HG03135 (cell line): Measurements from ENCODE around the gene ABHD17A.
A peak's percentile ranks its signal among the peaks of the same experiment; 100 is the strongest.

Experiments
- ATAC-seq: cut with Tn5 transposase; IDR thresholded peaks from one replicate; pipeline ENCODE4 v1.9.1; 2021; ENCODE audit warnings: mild to moderate bottlenecking, moderate library complexity; ENCODE audit not compliant: unreplicated experiment

The ABHD17A gene

DNA sequence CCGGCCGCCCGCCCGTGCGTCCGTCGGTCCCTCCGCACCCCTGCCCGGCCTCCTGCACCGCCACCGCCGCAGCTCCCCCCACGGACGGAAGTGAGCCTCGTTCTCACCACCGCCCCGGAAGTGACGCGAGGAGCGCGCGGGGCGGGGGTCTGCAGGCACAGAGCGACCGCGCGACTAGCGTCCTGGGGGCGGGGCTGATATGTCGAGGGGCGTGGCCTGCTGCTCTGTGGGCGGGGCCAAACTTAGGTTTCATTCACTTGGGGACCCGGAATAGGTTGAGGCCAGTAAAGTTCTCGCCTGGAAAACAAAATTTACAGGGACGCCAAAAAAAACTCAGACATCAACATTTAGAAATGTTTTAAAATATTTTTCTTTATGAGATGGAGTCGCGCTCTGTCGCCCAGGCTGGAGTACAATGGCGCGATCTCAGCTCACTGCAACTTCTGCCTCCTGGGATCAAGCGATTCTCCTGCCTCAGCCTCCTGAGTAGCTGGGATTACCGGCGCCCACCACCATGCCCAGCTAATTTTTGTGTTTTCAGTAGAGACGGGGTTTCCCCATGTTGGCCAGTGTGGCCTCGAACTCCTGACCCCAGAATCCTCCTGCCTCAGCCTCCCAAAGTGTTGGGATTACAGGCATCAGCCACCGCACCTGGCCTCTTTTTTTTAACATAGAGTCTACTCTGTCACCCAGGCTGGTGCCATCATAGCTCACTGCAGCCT is at the start of gene ABHD17A:
Gene ABHD17A (minus strand): TSS at position 99 of the 722 bp plus-strand sequence. CDS start 3,930 bp downstream, outside the sequence.
- ATAC-seq = peak; percentile 68

DNA sequence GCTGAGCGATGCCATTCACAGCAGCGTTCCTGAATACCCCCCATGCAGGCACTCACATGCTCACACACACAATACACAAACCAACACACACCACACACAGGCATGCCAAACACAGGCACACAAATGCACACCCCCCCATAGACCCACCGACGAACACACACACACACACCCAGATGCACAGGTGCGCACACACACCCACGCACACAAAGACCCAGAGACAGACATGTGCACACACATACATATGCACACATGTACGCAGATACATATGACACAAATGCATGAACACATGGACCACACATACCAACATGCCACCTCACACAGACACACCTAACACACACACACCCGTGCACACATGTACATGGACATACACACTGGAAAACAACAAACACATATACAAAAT is 48.6 kb upstream of the ABHD17A start:
- no peak for ATAC-seq

DNA sequence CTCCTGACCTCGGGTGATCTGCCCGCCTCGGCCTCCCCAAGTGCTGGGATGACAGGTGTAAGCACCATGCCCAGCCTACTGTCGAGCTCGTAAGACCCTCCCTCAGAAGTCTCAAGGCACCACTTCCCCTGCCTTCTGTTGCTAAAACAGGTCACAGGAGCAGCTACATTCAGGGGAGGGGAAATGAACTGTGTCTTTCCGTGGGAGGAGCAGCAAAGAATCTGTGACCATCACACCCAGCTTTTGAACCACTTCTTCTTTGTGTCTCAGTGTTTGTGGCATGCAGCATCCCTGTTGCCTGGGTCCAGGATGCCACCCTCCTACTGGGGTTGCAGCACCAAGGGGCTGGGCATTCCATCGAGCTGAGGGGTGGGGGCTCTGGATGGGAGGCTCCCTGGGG is 47.9 kb upstream of the ABHD17A start:
- ATAC-seq = no peak

DNA sequence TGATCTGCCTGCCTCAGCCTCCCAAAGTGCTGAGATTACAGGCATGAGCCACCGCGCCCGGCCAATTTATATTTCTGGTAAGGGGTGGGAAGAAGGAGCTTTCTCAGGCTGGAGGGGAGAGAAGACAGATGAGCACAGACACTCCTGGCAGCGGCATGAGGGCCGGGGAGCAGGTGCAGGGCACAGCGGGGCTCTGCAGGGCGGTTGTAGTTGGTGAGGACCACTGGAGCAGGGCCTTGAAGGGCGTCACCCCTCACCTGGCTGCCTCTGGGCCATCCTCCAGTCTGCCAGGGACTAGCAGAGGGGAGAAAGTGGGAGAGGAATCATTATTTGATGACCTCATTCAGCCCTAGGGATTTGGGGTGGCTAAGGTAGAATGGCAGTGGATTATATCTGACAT is 47.1 kb upstream of the ABHD17A start:
- no peak for ATAC-seq

DNA sequence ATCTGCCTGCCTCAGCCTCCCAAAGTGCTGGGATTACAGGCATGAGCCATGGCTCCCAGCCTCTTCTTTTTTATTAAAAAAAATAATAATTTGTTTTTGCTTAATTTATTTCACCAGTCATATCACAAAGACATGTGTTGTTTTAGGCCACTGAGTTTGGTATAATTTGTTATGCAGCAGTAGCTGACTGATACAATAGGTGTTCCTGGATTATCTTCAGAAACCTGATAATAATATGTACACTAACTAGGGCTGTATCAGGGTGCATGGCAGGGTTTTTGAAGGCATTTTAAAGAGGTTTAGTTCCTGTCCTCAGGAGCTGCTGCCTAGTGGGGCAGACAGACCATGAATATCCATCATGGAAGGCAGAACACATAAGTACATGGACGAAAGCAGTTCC is 46.1 kb upstream of the ABHD17A start:
- ATAC-seq = no peak

DNA sequence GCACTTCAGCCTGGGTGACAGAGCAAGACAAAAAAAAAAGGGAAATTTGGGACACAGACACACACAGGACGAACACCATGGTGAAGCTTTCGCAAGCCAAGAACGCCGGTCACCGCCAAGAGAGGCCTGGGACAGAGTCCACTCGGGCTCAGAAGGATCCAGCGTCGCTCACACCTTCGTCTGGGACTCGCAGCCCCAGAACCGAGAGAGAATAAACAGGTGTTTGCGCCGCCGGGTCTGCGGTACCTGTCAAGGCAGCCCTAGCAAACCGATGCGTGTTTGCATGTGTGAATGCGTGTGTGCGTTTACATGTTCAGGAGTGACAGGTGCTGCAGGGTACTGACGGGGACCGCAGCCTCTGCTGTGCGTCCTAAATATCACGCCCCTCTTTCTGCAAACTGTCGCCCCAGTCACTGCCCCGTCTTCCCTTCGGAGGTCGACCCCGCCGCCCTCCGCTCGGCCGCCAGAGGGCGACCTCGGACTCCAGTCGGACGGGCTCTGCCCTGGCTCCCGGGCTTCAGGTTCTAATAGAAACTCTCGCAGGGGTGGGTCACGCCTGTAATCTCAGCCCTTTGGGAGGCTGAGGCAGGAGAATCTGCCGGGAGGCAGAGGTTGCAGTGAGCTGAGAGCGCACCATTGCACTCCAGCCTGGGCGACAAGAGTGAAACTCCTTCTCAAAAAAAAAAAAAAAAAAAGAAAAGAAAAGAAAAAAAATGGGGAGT is 43.9 kb upstream of the ABHD17A start:
- ATAC-seq = peak; percentile 84

DNA sequence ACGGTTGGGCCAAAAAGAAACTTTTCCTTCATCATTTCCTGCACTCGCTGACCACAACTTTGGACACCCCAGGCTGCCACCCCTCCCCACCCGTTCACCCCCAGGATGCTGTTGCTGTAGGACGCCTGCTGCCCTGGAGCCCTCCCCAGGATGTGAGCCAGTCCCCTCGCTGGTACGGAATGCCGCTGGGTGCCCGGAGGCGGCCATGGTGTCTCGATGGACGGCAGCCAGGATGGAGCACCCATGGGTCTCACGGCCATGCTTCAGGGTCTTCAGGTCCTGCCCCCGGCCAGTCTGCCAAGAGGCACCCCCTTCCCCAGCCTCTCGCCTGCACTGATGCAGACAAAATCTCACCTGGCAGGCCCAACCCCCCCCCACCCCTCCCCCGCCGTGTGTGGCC is 40.2 kb upstream of the ABHD17A start:
- no peak for ATAC-seq

DNA sequence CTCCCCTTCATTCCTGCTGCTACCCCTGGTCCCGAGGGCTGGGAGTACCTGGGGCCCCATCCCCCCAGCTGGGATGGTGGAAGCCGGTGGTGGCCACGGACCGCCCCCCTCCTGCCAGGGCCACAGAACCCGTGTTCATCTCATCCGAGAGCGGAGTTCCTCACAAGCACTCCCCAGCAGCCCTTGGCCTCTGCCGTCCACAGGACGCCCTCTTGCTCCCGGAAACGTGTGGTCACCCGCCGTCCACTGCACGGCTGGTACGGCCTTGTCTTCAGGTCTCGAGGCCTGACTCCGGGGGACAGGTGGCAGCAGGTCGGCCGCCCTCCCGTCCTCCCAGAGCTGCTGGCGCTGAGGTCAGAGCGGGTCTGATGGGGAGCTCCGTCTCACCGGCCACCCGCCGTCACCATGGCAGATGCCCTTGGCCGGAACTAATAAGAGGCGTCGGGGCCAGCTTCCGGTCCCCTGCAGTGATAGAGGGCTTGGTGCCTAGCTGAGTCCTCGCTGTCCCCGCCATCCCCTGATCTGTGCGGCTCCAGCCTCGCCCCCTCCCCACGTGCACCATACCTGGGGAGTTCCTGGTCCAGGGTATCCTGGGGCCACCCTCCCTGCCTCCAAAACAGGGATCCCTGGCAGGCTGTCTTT is 39.1 kb upstream of the ABHD17A start:
- ATAC-seq = no peak

DNA sequence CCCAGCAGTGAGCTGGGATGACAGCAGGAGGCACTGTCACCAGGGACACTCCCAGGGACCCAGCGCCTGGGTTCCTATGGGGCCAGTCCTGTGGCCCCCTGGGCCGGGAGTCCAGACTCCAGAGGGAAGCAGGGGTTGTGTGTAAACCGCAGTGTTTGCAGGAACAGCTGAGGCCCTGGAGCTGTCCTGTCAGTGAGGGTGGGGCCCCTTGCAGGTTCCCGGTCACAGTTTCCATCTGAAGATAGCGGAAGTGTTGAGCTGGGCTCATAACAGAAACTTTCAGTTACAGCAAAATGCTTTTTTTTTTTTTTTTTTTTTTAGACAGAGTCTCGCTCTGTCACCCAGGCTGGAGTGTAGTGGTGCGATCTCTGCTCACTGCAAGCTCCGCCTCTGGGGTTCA is 38.0 kb upstream of the ABHD17A start:
- no peak for ATAC-seq

DNA sequence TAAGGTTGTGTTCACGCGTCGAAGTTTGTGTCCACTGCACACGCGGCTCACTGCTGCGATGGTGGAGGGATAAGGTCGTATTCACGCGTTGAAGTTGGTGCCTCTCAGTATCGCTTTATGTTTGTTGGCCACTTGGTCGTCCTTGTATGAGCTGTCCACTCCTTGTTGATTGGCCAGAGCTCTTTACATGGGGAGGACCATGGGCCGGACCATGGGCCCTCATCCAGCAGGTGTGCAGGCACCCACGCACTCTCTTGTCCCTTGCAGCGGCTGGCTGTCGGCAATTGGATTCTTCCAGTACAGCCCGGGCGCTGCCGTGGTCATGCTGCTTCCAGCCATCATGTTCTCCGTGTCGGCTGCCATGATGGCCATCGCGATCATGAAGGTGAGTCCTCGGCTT is 37.5 kb upstream of the ABHD17A start:
- no peak for ATAC-seq

DNA sequence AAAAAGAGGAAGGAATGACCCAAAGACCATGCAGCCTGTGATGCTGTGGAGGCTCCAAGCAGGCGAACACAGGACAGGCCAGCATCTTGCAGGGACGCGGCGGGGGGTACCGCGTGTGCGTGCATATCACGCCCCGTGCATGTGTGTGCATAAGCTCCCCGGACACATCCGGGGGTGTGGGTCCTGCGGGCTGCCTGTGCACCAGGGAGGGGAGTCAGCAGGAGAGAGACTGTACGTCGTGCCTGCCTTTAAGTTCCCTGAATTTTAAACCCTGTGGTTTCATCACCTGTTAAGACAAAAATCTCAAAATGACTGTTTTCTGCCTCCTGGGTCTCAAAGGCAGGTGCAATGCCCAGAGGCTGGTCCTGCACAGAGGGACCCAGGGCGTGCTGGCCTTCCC is 36.5 kb upstream of the ABHD17A start:
- ATAC-seq = no peak

DNA sequence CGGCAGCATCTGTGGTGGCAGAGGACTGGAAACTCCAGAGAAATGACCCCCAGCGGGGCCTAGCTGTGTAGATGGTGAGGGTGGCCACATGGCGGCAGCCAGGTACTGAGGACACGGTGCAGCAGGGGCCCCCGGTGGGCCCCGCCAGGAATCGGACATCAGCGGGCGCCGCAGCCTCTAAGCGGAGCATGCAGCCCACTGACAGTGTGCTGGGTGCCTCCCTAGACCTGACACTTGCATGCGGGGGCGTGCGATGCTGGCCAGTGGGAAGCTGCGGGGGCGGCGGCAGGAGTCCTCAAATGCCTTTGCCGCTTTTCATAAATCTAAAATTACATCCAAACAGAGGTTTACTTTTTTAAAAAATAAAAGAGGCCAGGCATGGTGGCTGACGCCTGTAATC is 36.0 kb upstream of the ABHD17A start:
- no peak for ATAC-seq

DNA sequence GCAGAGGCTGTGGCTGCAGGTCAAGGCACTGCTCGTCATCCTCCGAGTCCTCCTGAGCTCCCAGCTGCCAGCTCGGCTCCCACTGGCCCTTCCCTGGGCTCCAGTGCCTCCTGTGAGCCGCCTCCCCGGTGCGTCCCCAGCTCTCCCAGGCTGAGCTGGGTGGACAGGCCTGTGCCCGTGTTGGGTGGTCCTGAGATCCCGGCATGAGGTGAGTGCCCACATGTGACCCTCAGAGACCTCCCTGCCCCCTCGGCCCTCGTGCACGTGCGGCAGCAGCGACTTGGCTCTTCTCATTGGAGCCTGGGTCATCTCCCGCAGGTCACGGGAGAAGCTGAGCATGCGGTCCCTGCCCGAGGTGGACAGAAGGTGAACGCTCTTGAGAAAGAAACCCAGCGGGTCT is 35.3 kb upstream of the ABHD17A start:
- no peak for ATAC-seq

DNA sequence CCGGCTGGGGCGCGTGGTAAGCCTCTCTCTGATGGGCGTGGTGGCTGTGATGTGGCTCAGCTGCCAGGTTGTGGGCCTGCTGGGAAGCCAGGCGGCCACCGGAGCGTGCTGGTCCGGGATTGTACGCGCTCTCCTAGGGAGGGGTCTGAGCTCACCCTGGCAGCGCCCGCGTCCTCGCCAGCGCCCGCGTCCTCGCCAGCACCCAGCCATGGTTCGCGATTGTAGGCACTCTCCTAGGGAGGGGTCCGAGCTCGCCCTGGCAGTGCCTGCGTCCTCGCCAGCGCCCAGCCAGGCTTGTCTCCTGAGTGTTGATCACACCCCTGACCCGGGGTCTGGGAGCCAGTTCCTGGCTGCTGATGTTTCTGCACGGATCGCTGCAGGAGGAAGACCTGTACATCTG is 33.7 kb upstream of the ABHD17A start:
- ATAC-seq = no peak

DNA sequence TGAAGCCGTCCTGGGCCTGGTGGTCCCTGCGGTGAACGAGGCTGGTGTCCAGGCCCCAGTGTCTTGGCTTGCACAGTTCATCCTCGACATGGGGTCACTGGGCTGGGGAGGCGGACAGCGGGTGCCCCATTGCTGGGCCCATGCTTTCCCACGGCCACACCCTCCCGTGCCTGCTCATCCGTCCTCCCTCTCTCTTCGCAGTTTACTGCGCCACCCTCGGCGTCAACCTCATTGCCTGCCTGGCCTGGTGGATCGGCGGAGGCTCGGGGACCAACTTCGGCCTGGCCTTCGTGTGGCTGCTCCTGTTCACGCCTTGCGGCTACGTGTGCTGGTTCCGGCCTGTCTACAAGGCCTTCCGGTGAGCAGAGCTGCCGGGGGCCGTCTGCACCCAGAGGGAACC is 32.6 kb upstream of the ABHD17A start:
- ATAC-seq = no peak

DNA sequence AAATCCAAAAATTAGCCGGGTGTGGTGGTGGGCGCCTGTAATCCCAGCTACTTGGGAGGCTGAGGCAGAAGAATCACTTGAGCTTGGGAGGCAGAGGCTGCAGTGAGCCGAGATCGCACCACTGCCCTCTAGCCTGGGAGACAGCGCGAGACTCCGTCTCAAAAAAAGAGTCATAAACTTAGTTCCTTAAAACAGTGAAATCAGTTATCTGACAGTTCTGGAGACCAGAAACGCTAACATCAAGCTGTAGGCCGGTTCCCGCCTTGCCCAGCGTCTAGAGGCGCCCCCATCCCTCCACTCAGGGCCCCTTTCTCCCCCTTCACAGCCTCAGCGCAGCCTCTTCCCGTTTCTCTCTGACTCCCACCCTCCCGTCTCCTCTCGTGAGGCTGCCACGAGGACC is 31.9 kb upstream of the ABHD17A start:
- no peak for ATAC-seq

DNA sequence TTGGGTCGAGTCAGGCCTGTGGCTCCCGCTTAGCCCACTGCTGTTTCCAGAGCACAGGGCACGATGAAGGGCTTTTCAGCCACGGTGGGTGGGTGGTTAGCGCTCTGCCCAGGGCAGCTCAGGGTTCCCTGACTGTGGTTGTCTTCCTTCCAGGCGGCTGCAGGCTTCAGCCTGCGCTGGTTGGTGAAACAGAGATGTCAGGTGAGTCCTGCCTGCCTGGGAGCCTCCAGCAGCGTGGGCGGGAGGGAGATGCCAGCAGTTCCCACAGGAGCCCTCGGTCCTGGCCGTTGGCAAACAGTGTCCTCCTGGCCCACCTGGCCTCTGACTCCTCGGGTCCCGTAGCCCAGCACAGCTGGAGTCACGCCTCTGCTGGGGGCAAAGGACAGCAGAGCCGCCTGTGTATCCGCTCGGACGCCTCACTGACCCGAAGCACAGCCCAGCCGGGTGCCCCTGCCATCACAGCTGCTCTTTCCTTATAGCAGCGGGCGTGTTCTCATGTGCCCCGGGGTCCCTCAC is 29.6 kb upstream of the ABHD17A start:
- no peak for ATAC-seq

DNA sequence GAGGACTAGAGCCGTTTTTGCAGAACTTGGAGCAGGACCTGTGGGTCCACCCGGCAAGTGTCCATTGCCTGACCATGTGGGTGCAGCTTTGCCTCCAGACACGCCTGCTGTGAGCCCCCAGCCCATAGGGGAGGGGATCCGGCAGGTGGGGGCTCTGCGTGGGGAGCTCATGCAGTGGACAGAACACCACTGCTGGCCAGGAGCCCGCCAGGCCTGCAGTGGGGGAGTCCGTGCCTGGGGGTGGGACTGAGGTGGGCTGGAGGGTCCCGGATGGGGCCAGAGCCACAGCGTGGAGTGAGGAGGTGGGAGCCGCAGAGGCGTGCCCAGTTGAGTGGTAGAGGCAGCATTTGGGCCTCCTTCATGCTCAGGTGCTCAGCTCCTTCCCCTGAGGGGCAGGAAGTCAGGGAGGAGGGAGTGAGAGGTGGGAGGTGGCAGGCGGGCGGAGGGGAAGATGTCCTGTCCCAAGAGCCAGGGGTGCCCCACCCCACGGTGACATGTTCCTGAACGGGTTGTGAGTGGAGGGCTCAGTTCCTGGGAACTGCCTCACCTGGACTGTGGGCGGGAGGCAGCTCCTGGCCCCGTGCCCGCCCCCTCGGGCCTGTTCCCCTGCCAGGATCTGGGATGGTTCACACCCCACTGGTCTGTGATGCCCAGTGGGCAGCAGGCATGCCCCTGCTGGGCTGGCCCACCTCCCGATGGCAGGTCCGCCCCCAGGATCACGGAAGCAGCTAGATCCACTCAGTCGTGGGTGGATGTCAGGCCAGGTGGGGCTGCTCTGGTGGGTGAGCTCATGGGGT is 28.7 kb upstream of the ABHD17A start:
- ATAC-seq = no peak

DNA sequence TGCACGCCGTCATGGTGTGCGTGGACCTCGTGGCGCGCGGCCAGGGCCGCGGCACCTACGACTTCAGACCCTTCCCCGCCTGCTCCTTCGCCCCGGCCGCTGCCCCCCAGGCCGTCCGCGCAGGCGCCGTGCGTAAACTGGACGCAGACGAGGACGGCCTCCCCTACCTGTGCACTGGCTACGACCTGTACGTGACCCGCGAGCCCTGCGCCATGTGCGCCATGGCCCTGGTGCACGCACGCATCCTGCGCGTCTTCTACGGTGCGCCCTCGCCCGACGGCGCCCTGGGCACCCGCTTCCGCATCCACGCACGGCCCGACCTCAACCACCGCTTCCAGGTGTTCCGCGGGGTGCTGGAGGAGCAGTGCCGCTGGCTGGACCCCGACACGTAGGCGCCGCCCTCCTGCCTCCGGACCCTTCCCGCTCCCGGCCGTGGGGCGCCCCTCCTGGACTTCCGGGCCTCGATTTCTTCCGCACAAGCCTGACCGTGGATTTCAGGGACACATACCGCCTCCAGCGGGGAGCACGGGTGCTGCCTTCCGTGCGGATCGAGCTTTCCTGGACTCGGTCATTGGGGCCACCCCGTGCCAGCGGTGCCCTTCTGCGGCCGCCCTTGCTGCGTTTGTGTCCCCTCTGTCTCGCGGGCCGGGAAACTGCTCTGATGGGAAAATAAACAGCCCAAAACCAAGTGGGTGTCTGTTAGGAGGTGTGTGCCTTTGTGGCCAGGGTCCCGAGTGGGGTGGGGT is 27.6 kb upstream of the ABHD17A start:
- ATAC-seq = no peak

DNA sequence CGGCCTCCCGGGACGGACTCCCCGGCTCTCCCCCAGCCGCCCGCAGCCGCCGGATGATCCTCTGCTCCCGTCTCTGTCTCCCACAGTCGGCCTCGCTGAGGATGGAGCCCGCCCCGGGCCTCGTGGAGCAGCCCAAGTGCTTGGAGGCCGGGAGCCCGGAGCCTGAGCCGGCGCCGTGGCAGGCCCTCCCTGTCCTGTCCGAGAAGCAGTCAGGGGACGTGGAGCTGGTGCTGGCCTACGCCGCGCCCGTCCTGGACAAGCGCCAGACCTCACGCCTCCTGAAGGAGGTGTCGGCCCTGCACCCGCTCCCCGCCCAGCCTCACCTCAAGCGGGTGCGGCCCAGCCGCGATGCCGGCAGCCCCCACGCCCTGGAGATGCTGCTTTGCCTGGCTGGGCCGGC is 26.7 kb upstream of the ABHD17A start:
- ATAC-seq = no peak
